HEK293 (cell line): Measurements from ENCODE around the gene ABHD16A.

Source experiments
- CTCF ChIA-PET: fragments of 350-600 bp; formaldehyde crosslinking; extraction: SDS; loops from one replicate; lab custom pipeline; 2021; ENCODE audit warnings: antibody characterized with exemption; lab: Yijun Ruan, JAX
- POLR2A ChIA-PET: fragments of 300-600 bp; formaldehyde crosslinking; extraction: SDS; loops from one replicate; lab custom pipeline; 2020; ENCODE audit warnings: antibody characterized with exemption, inconsistent platforms; lab: Yijun Ruan, JAX
- H3K27ac ChIP-seq: fragments of 200-500 bp; sonication (Bioruptor generic); 2 replicates; pipeline ENCODE4 v1.5.1; 2014; ENCODE audit warnings: low read depth, low read length, control low read depth, inconsistent platforms; ENCODE audit errors: extremely low read depth
- H3K36me3 ChIP-seq, 2 experiments: fragments of 200-500 bp in 1 of 2; sonication (Bioruptor generic) in 1 of 2; 1 replicate in 1 of 2; 2 replicates in 1 of 2; pipeline ENCODE4 v1.5.1; 2014 to 2017; ENCODE audit warnings: inconsistent platforms in 2 of 2, low read length in 2 of 2; ENCODE audit not compliant: control insufficient read depth in 2 of 2, insufficient read depth in 1 of 2
- H3K4me1 ChIP-seq: fragments of 200-500 bp; sonication (Bioruptor generic); 2 replicates; pipeline ENCODE4 v1.5.1; 2014; ENCODE audit warnings: mild to moderate bottlenecking, low read length, inconsistent platforms; ENCODE audit not compliant: control insufficient read depth, insufficient read depth
- H3K4me3 ChIP-seq: 2 replicates; pipeline ENCODE4 v1.5.1; 2011; ENCODE audit warnings: low read depth, mild to moderate bottlenecking, control low read depth, low read length, moderate library complexity
- H3K9me3 ChIP-seq: fragments of 200-500 bp; sonication (Bioruptor generic); 2 replicates; pipeline ENCODE4 v1.5.1; 2014; ENCODE audit warnings: low read depth, low read length, inconsistent platforms; ENCODE audit not compliant: control insufficient read depth, insufficient read depth
- KLF10 ChIP-seq: fragments of 450-650 bp; IDR thresholded peaks from 2 replicates; pipeline ENCODE4 v1.5.1; 2018; ENCODE audit warnings: missing biosample characterization, mild to moderate bottlenecking, missing genetic modification characterization
- KLF8 ChIP-seq: fragments of 450-650 bp; formaldehyde crosslinking; IDR thresholded peaks from 2 replicates; pipeline ENCODE4 v1.5.1; 2016; ENCODE audit warnings: missing biosample characterization, missing genetic modification characterization
- REPIN1 ChIP-seq: fragments of 450-650 bp; formaldehyde crosslinking; IDR thresholded peaks from 2 replicates; pipeline ENCODE4 v1.5.1; 2017; ENCODE audit warnings: missing biosample characterization, missing genetic modification characterization, low read depth
- YY1 ChIP-seq: fragments of 450-650 bp; formaldehyde crosslinking; IDR thresholded peaks from 2 replicates; pipeline ENCODE4 v1.5.1; 2018; ENCODE audit warnings: missing biosample characterization, missing genetic modification characterization
- ZBTB1 ChIP-seq: fragments of 450-650 bp; formaldehyde crosslinking; IDR thresholded peaks from 2 replicates; pipeline ENCODE4 v1.5.1; 2016; ENCODE audit warnings: missing biosample characterization, missing genetic modification characterization
- ZBTB8A ChIP-seq: fragments of 450-650 bp; formaldehyde crosslinking; IDR thresholded peaks from 2 replicates; pipeline ENCODE4 v1.5.1; 2016; ENCODE audit warnings: missing biosample characterization, missing genetic modification characterization
- ZFP3 ChIP-seq: fragments of 450-650 bp; formaldehyde crosslinking; IDR thresholded peaks from 2 replicates; pipeline ENCODE4 v1.5.1; 2016; ENCODE audit warnings: low read depth, missing biosample characterization, missing genetic modification characterization
- ZFP37 ChIP-seq: fragments of 450-650 bp; formaldehyde crosslinking; IDR thresholded peaks from 2 replicates; pipeline ENCODE4 v1.5.1; 2016; ENCODE audit warnings: missing biosample characterization, missing genetic modification characterization
- ZNF10 ChIP-seq: fragments of 450-650 bp; formaldehyde crosslinking; IDR thresholded peaks from 2 replicates; pipeline ENCODE4 v1.5.1; 2017; ENCODE audit warnings: missing biosample characterization, missing genetic modification characterization
- ZNF169 ChIP-seq: fragments of 450-650 bp; formaldehyde crosslinking; IDR thresholded peaks from 2 replicates; pipeline ENCODE4 v1.5.1; 2016; ENCODE audit warnings: missing biosample characterization, missing genetic modification characterization
- ZNF2 ChIP-seq: fragments of 450-650 bp; formaldehyde crosslinking; IDR thresholded peaks from 2 replicates; pipeline ENCODE4 v1.5.1; 2016; ENCODE audit warnings: missing biosample characterization, missing genetic modification characterization
- ZNF214 ChIP-seq: fragments of 450-650 bp; formaldehyde crosslinking; IDR thresholded peaks from 2 replicates; pipeline ENCODE4 v1.5.1; 2017; ENCODE audit warnings: missing biosample characterization, mild to moderate bottlenecking, missing genetic modification characterization, borderline replicate concordance
- ZNF292 ChIP-seq: fragments of 450-650 bp; formaldehyde crosslinking; IDR thresholded peaks from 2 replicates; pipeline ENCODE4 v1.5.1; 2016; ENCODE audit warnings: low read depth, missing biosample characterization, missing genetic modification characterization, borderline replicate concordance
- ZNF404 ChIP-seq: fragments of 450-650 bp; formaldehyde crosslinking; IDR thresholded peaks from 2 replicates; pipeline ENCODE4 v1.5.1; 2017; ENCODE audit warnings: missing biosample characterization, missing genetic modification characterization
- ZNF555 ChIP-seq: fragments of 450-650 bp; formaldehyde crosslinking; conservative IDR thresholded peaks from 2 replicates; pipeline ENCODE4 v1.5.1; 2017; ENCODE audit warnings: missing biosample characterization, mild to moderate bottlenecking, missing genetic modification characterization, inconsistent platforms
- ZNF558 ChIP-seq: fragments of 450-650 bp; formaldehyde crosslinking; IDR thresholded peaks from 2 replicates; pipeline ENCODE4 v1.5.1; 2016; ENCODE audit warnings: missing biosample characterization, missing genetic modification characterization
- ZNF585B ChIP-seq: fragments of 450-650 bp; formaldehyde crosslinking; IDR thresholded peaks from 2 replicates; pipeline ENCODE4 v1.5.1; 2016; ENCODE audit warnings: missing biosample characterization, missing genetic modification characterization
- ZNF664 ChIP-seq: fragments of 450-650 bp; formaldehyde crosslinking; IDR thresholded peaks from 2 replicates; pipeline ENCODE4 v1.5.1; 2016; ENCODE audit warnings: missing biosample characterization, missing genetic modification characterization
- ZNF670 ChIP-seq: fragments of 450-650 bp; formaldehyde crosslinking; IDR thresholded peaks from 2 replicates; pipeline ENCODE4 v1.5.1; 2016; ENCODE audit warnings: missing biosample characterization, missing genetic modification characterization, low read depth
- ZNF76 ChIP-seq: fragments of 450-650 bp; formaldehyde crosslinking; IDR thresholded peaks from 2 replicates; pipeline ENCODE4; 2016; ENCODE audit warnings: low read depth, missing biosample characterization, missing genetic modification characterization, borderline replicate concordance
- ZNF792 ChIP-seq: fragments of 450-650 bp; formaldehyde crosslinking; IDR thresholded peaks from 2 replicates; pipeline ENCODE4 v1.5.1; 2016; ENCODE audit warnings: missing biosample characterization, missing genetic modification characterization
- ZSCAN23 ChIP-seq: fragments of 450-650 bp; formaldehyde crosslinking; IDR thresholded peaks from 2 replicates; pipeline ENCODE4 v1.5.1; 2016; ENCODE audit warnings: missing biosample characterization, missing genetic modification characterization
- TF ChIP-seq, protein P1 (sequence below): fragments of 450-650 bp; formaldehyde crosslinking; IDR thresholded peaks from 2 replicates; pipeline ENCODE4 v1.5.1; 2016; ENCODE audit warnings: missing biosample characterization, missing genetic modification characterization
- TF ChIP-seq, protein P2 (sequence below): fragments of 450-650 bp; IDR thresholded peaks from 2 replicates; pipeline ENCODE4 v1.5.1; 2018; ENCODE audit warnings: missing biosample characterization, mild to moderate bottlenecking, missing genetic modification characterization
- TF ChIP-seq, protein P3 (sequence below): fragments of 450-650 bp; formaldehyde crosslinking; IDR thresholded peaks from 2 replicates; pipeline ENCODE4 v1.5.1; 2016; ENCODE audit warnings: missing biosample characterization, missing genetic modification characterization
- TF ChIP-seq, protein P4 (sequence below): fragments of 450-650 bp; formaldehyde crosslinking; IDR thresholded peaks from 2 replicates; pipeline ENCODE4 v1.5.1; 2016; ENCODE audit warnings: missing biosample characterization, missing genetic modification characterization, borderline replicate concordance

ABHD16A gene

DNA sequence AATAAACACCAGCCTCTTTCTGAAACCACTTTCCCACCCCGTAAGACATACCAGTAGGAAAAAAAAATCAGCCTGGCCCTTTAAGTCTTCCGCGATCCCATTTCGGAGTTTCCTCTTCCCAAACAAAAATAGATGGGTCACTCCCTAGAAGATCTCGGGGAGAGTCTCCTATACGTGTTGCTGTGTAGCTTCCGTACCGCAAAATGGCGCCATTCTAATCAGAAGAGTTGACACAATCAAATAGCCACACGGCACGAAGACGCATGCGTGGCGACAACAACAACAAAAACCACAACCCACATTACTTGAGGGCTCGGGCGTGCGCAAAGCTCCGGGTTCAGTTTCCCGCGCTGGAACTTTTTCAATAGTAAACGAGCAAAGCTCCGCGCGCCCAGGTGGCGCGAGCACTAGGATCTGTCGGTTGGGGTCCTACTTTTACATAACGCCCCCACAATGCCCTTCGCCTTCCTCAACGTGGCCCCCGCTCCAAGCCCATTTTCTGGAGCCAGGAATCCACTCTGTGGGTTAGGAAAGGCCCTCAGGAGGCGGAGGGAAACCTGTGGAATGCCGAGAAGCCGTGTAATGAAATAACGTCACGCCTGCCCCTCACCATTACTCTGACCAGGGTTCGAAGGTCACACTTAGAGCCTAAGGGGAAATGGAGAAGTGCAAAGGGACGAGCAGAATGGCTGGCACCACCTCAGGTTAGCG, 38.2 kb downstream of the ABHD16A start, which contains the start of gene GPANK1:
Gene GPANK1, minus strand, starts transcription at position 208 of the 711 bp plus-strand sequence. CDS start 519 bp downstream, outside the sequence.
- Histone ChIP-seq H3K4me3 (peak within 1 kb of the TSS; percentile 92), H3K36me3 (peaks cover 22 to 56% of the 10 kb centered on the region in 2 experiments), H3K9me3 (no peaks in the 10 kb centered on the region), H3K4me1 (peaks cover 6% of the 10 kb centered on the region; the same call in 1 of the 2 replicates), H3K27ac (peak within 1 kb of the TSS; percentile 92)
- POLR2A ChIA-PET = interaction anchor here (0.6 to 7.4 kb wide), 26 partner anchors 8 to 525 kb away, joined by 3 to 180 read pairs (median 6); partner anchors contain the start of genes ABHD16A, APOM, ATP6V1G2 and BAG6
- CTCF ChIA-PET = interaction anchor here (0.7 to 1.6 kb wide), 6 partner anchors 9 to 125 kb away, joined by 3 to 8 read pairs (median 4); partner anchors contain the start of genes APOM and BAG6
- peak; percentile 28 for TF ChIP-seq ZBTB8A
- TF ChIP-seq KLF10 (tag by site-specific recombination) = no peak; the same call in 1 of the 2 replicates
- TF ChIP-seq ZNF2 = no peak
- peak; percentile 71; the same call in 1 of the 2 replicates for TF ChIP-seq YY1 (tag by site-specific recombination)
- no peak for TF ChIP-seq ZFP3 (tag by site-specific recombination)
- 0 out of 2 replicates have a peak, but pooled peaks have one; percentile 34 for TF ChIP-seq ZFP37
- TF ChIP-seq, protein P1, sequence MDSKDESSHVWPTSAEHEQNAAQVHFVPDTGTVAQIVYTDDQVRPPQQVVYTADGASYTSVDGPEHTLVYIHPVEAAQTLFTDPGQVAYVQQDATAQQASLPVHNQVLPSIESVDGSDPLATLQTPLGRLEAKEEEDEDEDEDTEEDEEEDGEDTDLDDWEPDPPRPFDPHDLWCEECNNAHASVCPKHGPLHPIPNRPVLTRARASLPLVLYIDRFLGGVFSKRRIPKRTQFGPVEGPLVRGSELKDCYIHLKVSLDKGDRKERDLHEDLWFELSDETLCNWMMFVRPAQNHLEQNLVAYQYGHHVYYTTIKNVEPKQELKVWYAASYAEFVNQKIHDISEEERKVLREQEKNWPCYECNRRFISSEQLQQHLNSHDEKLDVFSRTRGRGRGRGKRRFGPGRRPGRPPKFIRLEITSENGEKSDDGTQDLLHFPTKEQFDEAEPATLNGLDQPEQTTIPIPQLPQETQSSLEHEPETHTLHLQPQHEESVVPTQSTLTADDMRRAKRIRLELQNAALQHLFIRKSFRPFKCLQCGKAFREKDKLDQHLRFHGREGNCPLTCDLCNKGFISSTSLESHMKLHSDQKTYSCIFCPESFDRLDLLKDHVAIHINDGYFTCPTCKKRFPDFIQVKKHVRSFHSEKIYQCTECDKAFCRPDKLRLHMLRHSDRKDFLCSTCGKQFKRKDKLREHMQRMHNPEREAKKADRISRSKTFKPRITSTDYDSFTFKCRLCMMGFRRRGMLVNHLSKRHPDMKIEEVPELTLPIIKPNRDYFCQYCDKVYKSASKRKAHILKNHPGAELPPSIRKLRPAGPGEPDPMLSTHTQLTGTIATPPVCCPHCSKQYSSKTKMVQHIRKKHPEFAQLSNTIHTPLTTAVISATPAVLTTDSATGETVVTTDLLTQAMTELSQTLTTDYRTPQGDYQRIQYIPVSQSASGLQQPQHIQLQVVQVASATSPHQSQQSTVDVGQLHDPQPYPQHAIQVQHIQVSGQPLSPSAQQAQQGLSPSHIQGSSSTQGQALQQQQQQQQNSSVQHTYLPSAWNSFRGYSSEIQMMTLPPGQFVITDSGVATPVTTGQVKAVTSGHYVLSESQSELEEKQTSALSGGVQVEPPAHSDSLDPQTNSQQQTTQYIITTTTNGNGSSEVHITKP (tag by site-specific recombination) = peak; percentile 49; the same call in 1 of the 2 replicates
- TF ChIP-seq ZSCAN23 (tag by site-specific recombination) = no peak
- no peak for TF ChIP-seq ZNF792 (tag by site-specific recombination)
- TF ChIP-seq ZNF664 (tag by site-specific recombination) = no peak
- TF ChIP-seq ZNF670 (tag by site-specific recombination) = no peak
- TF ChIP-seq, protein P2, sequence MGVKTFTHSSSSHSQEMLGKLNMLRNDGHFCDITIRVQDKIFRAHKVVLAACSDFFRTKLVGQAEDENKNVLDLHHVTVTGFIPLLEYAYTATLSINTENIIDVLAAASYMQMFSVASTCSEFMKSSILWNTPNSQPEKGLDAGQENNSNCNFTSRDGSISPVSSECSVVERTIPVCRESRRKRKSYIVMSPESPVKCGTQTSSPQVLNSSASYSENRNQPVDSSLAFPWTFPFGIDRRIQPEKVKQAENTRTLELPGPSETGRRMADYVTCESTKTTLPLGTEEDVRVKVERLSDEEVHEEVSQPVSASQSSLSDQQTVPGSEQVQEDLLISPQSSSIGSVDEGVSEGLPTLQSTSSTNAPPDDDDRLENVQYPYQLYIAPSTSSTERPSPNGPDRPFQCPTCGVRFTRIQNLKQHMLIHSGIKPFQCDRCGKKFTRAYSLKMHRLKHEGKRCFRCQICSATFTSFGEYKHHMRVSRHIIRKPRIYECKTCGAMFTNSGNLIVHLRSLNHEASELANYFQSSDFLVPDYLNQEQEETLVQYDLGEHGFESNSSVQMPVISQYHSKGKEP (tag by site-specific recombination) = 0 out of 2 replicates have a peak, but pooled peaks have one; percentile 49
- TF ChIP-seq ZNF555 (tag by site-specific recombination) = no peak
- no peak for TF ChIP-seq ZNF585B
- no peak for TF ChIP-seq ZNF214 (tag by site-specific recombination)
- no peak for TF ChIP-seq ZBTB1 (tag by site-specific recombination)
- no peak for TF ChIP-seq ZNF169 (tag by site-specific recombination)
- 0 out of 2 replicates have a peak, but pooled peaks have one; percentile 37 for TF ChIP-seq ZNF558 (tag by site-specific recombination)
- TF ChIP-seq, protein P3, sequence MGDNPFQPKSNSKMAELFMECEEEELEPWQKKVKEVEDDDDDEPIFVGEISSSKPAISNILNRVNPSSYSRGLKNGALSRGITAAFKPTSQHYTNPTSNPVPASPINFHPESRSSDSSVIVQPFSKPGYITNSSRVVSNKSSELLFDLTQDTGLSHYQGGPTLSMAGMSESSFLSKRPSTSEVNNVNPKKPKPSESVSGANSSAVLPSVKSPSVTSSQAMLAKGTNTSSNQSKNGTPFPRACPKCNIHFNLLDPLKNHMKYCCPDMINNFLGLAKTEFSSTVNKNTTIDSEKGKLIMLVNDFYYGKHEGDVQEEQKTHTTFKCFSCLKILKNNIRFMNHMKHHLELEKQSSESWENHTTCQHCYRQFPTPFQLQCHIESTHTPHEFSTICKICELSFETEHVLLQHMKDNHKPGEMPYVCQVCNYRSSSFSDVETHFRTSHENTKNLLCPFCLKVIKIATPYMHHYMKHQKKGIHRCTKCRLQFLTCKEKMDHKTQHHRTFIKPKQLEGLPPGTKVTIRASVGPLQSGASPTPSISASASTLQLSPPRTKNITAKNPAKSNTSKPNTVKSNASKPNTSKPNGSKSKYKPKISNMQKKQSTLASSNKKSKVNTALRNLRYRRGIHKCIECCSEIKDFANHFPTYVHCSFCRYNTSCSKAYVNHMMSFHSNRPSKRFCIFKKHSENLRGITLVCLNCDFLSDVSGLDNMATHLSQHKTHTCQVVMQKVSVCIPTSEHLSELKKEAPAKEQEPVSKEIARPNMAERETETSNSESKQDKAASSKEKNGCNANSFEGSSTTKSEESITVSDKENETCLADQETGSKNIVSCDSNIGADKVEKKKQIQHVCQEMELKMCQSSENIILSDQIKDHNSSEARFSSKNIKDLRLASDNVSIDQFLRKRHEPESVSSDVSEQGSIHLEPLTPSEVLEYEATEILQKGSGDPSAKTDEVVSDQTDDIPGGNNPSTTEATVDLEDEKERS (tag by site-specific recombination) = no peak
- TF ChIP-seq ZNF404 (tag by site-specific recombination) = no peak
- no peak; the same call in 1 of the 2 replicates for TF ChIP-seq ZNF10 (tag by site-specific recombination)
- TF ChIP-seq, protein P4, sequence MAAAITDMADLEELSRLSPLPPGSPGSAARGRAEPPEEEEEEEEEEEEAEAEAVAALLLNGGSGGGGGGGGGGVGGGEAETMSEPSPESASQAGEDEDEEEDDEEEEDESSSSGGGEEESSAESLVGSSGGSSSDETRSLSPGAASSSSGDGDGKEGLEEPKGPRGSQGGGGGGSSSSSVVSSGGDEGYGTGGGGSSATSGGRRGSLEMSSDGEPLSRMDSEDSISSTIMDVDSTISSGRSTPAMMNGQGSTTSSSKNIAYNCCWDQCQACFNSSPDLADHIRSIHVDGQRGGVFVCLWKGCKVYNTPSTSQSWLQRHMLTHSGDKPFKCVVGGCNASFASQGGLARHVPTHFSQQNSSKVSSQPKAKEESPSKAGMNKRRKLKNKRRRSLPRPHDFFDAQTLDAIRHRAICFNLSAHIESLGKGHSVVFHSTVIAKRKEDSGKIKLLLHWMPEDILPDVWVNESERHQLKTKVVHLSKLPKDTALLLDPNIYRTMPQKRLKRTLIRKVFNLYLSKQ (tag by site-specific recombination) = no peak
- peak; percentile 89; the same call in 1 of the 2 replicates for TF ChIP-seq ZNF76
- TF ChIP-seq ZNF292 (tag by site-specific recombination) = no peak
- TF ChIP-seq KLF8 = peak; percentile 48; the same call in 1 of the 2 replicates
- no peak for TF ChIP-seq REPIN1 (tag by site-specific recombination)
